ENCODE results near the gene TEX261.

DNA sequence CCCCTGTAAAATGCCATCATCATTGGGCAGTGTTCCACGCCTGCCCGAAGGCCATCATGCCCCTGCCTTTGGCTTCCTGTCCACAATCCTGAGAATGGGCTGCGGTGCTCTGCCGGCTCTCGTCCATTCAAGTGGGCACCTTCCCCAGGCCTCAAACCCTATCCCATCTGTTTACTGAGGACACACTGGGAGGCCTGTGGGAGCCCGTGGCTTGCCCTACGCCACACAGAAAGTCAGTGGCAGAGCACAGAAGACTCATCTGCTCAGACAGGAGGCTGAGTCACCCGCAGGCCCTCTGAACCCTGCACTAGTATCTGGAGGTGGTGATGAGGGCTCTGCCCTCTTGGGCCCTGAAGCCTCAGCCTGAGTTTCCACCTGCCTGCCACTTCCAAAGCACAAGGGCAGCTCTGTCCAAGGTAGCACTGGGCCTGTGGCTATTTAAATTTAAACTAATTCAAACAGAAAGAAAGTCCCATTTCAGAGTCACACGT is 35.4 kb downstream of the TEX261 start:
- TF ChIP-seq, protein P1, sequence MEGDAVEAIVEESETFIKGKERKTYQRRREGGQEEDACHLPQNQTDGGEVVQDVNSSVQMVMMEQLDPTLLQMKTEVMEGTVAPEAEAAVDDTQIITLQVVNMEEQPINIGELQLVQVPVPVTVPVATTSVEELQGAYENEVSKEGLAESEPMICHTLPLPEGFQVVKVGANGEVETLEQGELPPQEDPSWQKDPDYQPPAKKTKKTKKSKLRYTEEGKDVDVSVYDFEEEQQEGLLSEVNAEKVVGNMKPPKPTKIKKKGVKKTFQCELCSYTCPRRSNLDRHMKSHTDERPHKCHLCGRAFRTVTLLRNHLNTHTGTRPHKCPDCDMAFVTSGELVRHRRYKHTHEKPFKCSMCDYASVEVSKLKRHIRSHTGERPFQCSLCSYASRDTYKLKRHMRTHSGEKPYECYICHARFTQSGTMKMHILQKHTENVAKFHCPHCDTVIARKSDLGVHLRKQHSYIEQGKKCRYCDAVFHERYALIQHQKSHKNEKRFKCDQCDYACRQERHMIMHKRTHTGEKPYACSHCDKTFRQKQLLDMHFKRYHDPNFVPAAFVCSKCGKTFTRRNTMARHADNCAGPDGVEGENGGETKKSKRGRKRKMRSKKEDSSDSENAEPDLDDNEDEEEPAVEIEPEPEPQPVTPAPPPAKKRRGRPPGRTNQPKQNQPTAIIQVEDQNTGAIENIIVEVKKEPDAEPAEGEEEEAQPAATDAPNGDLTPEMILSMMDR (IDR thresholded peaks at IDR 0.05) = no peak
- TF ChIP-seq POLR2A (IDR thresholded peaks at IDR 0.05) (no peak), POLR2AphosphoS5 (IDR thresholded peaks at IDR 0.05) (no peak), EP300 (IDR thresholded peaks at IDR 0.05) (no peak)

Data from gastroesophageal sphincter (tissue), 3 donors.